GM18861 (cell line): Measurements from ENCODE around the gene TUBD1.

Experiments used
- ATAC-seq: cut with Tn5 transposase; IDR thresholded peaks from one replicate; pipeline ENCODE4 v1.9.1; 2021; ENCODE audit not compliant: unreplicated experiment

Gene TUBD1

DNA sequence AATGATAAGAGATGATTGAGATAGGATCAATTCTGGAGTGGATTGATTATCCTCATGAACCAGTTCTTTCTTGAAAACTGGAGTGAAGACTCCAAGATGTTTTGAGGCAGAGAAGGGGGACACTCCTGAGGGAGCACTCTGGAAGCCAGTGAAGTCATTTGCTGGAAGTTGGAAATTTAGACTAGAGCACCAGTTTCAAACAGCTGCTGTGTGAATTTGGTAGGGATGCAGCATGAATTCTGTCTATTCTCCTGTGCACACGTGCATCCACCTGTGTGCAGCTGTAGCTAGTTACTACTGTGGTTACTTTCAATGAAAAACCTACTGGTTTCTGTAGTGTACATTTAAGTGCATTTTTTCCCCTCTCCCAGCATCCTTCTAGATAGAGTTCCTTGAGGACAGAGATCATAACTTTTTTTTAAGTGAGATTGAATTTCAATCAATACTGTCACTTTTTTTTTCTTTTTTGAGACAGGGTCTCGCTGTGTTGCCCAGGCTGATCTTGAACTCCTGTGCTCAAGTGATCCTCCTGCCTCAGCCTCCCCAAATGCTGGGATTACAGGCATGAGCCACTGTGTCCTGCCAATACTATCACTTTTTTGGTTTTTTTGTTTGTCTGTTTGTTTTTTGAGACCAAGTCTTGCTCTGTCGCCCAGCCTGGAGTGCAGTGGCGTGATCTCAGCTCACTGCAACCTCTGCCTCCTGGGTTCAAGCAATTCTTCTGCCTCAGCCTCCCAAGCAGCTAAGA is 65.9 kb downstream of the TUBD1 start:
- ATAC-seq, result no peak

DNA sequence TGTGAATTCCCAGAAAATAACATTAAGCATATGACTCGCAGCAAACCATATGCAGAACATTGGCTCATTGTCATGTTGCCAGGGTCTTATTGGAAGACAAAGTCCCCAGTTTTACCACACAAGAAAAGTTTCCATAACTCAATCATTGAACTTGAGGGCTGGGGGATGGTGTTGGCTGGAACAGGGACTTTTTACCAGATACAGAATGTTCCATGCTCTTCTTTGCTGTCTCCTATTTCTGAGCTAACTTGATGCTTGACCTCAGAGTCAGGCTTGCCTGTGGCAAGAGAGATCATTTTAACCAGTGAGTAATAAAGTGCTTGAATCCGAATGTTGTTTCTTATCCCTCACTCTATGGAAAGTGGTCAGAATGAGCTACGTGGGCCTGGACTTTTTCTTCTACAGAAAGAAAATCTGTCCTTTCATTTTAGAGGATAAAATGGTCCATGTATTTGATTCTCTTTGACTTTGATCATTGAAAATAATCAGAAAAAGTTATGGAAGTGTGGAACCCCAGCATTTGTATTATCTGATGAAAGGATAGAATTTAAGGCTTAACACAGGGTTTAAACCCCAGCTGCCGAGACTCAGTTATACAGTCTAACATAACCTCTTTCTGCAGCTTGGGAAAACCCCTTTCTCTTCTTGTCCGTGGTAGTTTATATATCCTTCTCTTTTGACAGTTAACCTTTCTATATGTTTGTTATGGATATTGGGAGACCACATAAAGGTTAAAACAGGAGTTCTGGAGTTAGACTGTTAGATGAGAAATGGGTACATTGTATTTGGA is 67.0 kb downstream of the TUBD1 start:
- no peak for ATAC-seq

DNA sequence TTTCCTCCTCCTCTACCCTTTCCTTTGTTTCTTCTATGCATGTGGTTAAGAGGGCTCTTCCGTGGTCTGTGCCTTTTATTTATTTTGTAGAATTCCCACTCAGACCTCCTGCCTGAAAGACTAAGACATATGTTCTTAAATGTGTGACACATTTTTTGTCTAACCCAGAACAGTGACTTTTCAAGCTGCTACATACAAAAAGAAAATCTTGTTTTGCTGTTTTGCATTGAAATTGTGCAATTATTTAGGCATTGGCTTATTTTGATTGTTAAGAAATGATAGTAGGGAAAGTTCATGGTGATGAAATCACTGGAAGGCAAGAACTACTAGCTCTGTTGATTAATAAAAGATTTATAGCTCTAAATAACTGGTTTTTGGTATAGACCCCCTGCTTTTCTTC is 76.8 kb downstream of the TUBD1 start:
- no peak for ATAC-seq

GRCh38 chr17:59814685-59815084 is 78.1 kb downstream of the TUBD1 start:
- no peak for ATAC-seq

DNA sequence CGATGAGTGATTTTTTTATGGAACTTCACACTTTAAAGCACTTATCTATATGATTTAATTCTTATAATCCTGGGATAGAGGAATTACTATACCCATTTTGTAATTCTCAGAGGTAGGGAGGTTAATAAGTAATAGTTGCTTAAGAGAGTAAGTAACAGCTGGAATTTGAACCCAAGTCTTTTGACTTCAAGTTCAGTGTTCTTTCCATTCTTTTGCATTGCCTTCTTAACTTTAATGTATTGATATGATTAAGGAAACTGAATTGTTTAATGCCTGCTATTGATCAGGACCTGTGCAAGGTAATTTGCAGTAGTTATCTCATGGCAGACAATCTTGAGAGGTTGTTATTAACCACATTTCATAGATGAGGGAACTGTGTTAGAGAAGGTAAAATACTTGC is 78.5 kb downstream of the TUBD1 start:
- no peak for ATAC-seq

DNA sequence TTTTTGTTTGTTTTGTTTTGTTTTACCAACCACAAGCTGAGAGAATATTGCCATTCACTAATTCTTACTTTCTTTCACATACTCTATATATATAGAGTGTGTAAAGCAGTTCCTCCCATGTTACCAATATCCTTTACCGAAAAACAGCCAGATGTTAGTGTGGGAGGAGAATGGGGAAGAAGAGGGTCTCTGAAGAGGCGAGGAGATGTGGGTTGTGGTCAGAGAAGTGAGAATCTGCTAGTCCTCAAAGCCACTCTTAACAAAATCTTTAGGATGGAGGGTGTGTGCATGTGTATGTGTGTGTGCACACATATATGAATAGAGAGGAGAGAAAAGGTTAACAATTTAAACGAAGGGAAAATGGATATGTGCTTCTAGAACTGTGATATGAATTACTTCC is 80.6 kb downstream of the TUBD1 start:
- ATAC-seq, result no peak

DNA sequence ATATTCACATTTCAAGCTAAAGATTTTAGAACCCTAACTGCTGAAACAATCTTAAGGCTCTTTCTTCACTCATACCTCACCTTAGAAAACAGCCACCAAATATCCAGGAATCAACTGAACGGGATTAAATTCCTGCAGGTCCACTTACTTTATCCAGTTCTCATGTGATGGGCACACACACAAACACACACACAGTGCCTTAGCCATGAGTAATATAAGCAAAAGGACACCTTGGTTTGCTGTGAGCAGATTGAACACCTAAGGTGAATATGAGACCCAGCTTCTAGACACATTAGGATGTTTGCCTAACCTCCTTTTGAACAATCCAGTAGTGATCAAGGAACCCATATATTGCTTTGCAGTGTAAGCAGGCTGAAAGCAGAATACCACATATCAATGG is 81.5 kb downstream of the TUBD1 start:
- no peak for ATAC-seq

DNA sequence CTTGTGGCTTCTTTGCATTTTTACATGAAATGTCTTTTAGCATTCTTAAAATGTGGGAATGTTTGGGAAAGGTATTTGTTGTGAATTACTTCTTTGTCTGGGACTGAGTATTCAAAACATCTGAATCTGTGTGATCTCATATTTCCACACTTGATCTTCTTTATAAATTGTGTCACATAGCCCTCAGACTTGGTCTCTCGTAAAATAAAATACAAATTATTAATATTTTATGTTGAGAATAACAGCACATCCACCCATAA is 81.9 kb downstream of the TUBD1 start:
- ATAC-seq, result no peak
